GM10248 (cell line): ENCODE results near the gene SNX19.
"Not testable (repeated sequence)": the region's sequence is repeated elsewhere in the genome, so short reads cannot be mapped to it uniquely, and the experiment has no call there.

Experiments used
- CTCF ChIA-PET: fragments of 300-600 bp; sonication (Branson Sonifier 250); formaldehyde crosslinking; extraction: SDS; loops from one replicate; lab custom pipeline; 2021; ENCODE audit warnings: antibody characterized with exemption; lab: Yijun Ruan, JAX
- POLR2A ChIA-PET: fragments of 350-650 bp; sonication (Branson Sonifier 250); formaldehyde crosslinking; extraction: SDS; loops from one replicate; lab custom pipeline; 2020; ENCODE audit warnings: antibody characterized with exemption; lab: Yijun Ruan, JAX
- DNase-seq: peaks from one replicate; pipeline ENCODE4 v3.0.0; 2012; ENCODE audit errors: extremely low spot score
- TF ChIP-seq, protein P1 (sequence below): IDR thresholded peaks from 2 replicates; pipeline ENCODE4 v1.5.1; 2012; ENCODE audit warnings: mild to moderate bottlenecking, low read depth; ENCODE audit errors: extremely low read depth, missing control alignments, control extremely low read depth

SNX19 gene

DNA sequence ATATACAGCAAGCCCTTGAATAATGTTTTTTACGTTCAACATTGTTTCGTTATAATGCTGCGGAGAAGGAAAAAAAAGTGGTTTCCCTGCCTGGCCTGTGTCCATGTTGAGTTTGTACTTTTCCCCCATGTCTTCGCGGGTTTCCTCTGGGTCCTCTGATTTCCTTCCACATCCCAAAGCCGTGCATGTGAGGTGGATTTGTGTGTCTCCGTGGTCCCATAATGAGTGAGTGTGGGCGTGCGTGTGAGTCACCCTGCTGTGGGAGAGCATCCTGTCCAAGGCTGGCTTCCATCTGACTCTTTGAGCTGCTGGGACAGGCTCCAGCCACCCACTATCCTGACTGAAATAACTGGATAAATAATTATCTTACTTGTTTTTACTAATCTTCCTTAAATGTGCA lies 29.6 kb upstream of the SNX19 start:
- ChIA-PET CTCF (no interaction called here), POLR2A (no interaction called here)
- DNase-seq, result no peak
- TF ChIP-seq, protein P1, sequence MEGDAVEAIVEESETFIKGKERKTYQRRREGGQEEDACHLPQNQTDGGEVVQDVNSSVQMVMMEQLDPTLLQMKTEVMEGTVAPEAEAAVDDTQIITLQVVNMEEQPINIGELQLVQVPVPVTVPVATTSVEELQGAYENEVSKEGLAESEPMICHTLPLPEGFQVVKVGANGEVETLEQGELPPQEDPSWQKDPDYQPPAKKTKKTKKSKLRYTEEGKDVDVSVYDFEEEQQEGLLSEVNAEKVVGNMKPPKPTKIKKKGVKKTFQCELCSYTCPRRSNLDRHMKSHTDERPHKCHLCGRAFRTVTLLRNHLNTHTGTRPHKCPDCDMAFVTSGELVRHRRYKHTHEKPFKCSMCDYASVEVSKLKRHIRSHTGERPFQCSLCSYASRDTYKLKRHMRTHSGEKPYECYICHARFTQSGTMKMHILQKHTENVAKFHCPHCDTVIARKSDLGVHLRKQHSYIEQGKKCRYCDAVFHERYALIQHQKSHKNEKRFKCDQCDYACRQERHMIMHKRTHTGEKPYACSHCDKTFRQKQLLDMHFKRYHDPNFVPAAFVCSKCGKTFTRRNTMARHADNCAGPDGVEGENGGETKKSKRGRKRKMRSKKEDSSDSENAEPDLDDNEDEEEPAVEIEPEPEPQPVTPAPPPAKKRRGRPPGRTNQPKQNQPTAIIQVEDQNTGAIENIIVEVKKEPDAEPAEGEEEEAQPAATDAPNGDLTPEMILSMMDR, result no peak

DNA sequence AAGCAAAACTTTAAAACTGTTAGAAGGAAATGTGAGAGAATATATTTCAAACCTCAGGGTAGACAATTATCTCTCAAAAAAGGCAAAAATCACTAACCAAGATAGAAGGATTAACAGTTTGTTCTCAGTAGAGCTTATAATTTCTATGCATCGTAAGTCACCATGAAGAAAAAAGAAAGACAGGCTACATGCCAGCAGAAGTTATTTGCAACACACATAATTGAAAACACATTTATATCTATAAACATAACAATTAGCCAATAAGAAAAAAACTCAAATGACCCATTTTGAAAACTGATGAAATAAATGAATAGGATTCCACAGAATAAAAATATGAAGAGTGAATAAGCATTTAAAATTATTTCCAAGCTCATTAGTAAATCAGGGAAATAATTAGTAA lies 24.4 kb upstream of the SNX19 start:
- TF ChIP-seq, protein P1, result no peak
- POLR2A ChIA-PET, result no interaction called here
- no peak for DNase-seq
- CTCF ChIA-PET, result interaction anchor here (1.3 to 1.9 kb wide), 2 partner anchors 10 to 24 kb away, joined by 4 to 6 read pairs; partner anchors contain the start of gene SNX19

DNA sequence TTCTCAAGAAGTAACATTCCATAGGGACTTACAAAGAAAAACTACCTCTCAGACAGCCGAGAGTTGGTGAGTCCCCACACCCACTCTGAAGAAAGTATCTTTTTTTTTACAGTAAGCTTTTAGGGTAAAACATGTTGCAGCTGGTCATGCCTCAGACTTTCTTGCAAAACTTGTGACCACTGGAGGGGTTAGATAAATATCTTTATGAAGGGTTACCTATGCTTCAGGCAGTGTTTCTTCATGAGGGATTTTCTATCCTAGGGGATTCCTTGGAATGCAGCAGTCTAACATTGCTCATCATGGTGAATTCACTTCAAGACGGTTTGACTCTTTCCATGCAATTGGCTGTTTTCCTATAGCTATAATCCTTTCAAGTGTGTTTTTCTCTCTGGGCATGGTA lies 20.8 kb upstream of the SNX19 start:
- CTCF ChIA-PET, result no interaction called here
- DNase-seq, result no peak
- TF ChIP-seq, protein P1, result no peak
- POLR2A ChIA-PET, result no interaction called here

DNA sequence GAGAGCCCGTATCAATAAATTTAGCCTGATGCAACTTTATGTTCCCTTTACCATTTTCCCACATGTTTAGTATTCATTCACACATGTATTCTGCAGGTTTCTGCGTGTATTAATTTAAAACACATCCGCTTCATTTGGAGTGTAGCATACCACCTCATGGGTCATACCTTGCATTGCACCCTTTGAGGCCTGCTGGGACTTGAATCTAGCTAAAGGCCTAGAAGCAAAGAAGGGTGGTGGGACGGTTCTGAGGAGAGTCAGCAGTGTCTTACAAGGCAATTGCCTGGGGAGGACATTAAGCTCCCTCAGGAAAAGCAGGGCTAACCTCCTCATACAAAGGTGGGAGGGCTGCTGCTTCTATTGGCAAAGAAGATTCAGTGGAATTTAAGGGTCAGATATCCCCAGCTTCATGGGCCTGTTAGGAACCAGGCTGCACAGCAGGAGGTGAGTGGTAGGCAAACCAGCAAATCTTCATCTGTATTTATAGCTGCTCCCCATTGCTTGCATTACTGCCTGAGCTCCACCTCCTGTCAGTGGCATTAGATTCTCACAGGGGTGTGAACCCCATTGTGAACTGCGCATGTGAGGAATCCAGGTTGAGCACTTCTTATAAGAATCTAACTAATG lies 15.9 kb upstream of the SNX19 start:
- ChIA-PET CTCF (interaction anchor here (0.9 to 2.3 kb wide), 3 partner anchors 9 to 18 kb away, joined by 3 to 8 read pairs (median 3); partner anchors contain the start of gene SNX19), POLR2A (no interaction called here)
- no peak for DNase-seq
- TF ChIP-seq, protein P1, result no peak

DNA sequence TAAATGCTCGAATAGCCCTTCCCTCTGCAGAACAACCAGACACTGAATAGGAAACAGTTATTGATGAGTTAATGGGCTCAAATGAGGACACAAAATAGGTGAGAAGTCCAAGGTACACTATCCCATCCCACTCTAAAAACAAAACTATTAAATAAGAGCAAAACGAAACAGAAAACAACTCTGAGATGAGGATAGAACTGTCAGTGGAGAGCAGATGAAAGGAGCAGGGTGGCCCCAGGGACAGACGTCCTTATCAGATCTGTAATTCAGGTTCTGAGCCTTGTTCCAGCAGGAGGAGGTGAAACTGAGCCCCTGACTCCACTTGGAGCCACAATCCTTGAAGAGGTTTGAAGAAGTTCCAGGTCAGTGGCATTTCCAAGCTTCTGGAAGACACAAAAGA lies 8.5 kb upstream of the SNX19 start:
- TF ChIP-seq, protein P1, result no peak
- ChIA-PET CTCF (interaction anchor here (1.2 kb wide), 1 partner anchor 9 kb away, joined by 5 read pairs; the partner anchor contains the start of gene SNX19), POLR2A (no interaction called here)
- no peak for DNase-seq

DNA sequence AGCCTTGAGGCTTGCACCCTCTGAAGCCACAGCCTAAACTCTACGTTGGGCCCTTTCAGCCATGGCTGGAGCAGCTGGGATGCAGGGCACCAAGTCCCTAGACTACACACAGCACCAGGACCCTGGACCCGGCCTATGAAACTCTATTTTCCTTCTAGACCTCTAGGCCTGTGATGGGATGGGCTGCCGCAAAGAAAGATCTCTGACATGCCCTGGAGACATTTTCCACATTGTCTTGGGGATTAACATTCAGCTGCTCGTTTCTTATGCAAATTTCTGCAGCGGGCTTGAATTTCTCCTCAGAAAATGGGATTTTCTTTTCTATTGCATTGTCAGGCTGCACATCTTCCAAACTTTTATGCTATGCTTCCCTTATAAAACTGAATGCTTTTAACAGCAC lies 4.3 kb upstream of the SNX19 start:
- POLR2A ChIA-PET, CTCF ChIA-PET, DNase-seq: not testable (repeated sequence)

DNA sequence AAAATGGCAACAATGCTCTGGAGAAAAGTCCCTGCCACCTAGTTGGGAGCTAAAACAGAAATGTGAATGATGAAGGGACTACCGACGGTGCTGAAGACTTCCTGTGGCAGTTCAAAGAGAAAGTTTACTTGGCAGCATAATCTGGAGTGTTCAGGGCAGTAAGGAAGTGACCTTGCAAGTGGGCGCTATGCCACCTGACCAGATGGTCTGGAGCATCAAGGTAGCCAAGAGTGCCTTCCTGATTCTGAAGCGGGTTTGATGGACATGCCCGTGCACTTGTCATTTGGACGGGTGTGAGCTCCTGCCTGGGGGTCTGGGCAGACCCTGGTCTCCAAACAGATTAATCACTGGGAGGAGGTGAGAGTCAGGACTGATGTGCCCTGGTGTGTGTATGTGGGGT lies 1.8 kb upstream of the SNX19 start:
- TF ChIP-seq, protein P1, result no peak
- ChIA-PET CTCF (interaction anchor here (0.8 to 1.7 kb wide), 7 partner anchors 49 to 760 kb away, joined by 3 to 4 read pairs (median 3); no protein-coding TSS in a partner anchor), POLR2A (no interaction called here)
- no peak for DNase-seq
